ENCODE data around the gene MS4A10. TPM values are rescaled to one million over a fixed set of nuclear protein-coding genes. Genes with fewer than 3 reads are reported as not detected.

Gene MS4A10
- total and polyA plus RNA-seq, 10 of the 15 experiments (the other 5 are each of a cell fraction or from before 2014, with no cell fraction given): not detected

- SMC1A ChIA-PET (ENCODE audit: uncharacterized antibody, unreplicated experiment): interaction anchor here (0.9 to 5.8 kb wide), 22 partner anchors 8 to 563 kb away, joined by 3 to 57 read pairs (median 6); partner anchors contain the start of genes CD6 and TMEM109
- POLR2A ChIA-PET: interaction anchor here (0.7 kb wide), 1 partner anchor 423 kb away, joined by 3 read pairs; no protein-coding TSS in a partner anchor
- RAD21 ChIA-PET (ENCODE audit: unreplicated experiment): interaction anchor here (0.6 to 4.1 kb wide), 31 partner anchors 9 to 629 kb away, joined by 3 to 46 read pairs (median 5); partner anchors contain the start of genes PRPF19 and TMEM109
- no peak for DNase-seq (ENCODE audit: low read depth, low spot score)
- in situ Hi-C loops (cut with MboI) (no loop called here), intact Hi-C loops (cut with micrococcal nuclease; ENCODE audit: unreplicated experiment) (loop anchor here (1.0 to 2.0 kb wide), 5 partner anchors 56 to 357 kb away; no protein-coding TSS in a partner anchor)
- FAIRE-seq: no peak
- no peak overlapping the region for H3K27ac ChIP-seq (ENCODE audit: control insufficient read depth, insufficient read depth)
- 36% methylated on average over 10 of the region's 10 CpGs for WGBS (ENCODE audit: insufficient coverage, insufficient replicate concordance, low lambda C conversion rate, missing lambda C conversion rate)
- BruUV-seq (replicated peaks): no TSS peak
- ATAC-seq: peak; percentile 32
- no peak overlapping the region for H3K9ac ChIP-seq (ENCODE audit: control insufficient read depth, insufficient read depth, low read length)
- H3K27me3 ChIP-seq (replicated peaks in 1 of 2; ENCODE audit: control insufficient read depth in 2 of 2, insufficient read depth in 2 of 2, low read length in 1 of 2): no peaks in the 10 kb centered on the region; a peak in 2 of 4 replicates
- H3K4me1 ChIP-seq (ENCODE audit: control insufficient read depth, insufficient read depth, low read length): no peaks in the 10 kb centered on the region; the same call in 1 of the 2 replicates
- no peaks in the 10 kb centered on the region for H4K20me1 ChIP-seq (ENCODE audit: control insufficient read depth, insufficient read depth)
- no peak overlapping the region for H3K4me2 ChIP-seq (ENCODE audit: control insufficient read depth, insufficient read depth)
- H3K4me3 ChIP-seq: no peak overlapping the region
- H3K9me3 ChIP-seq (replicated peaks; ENCODE audit: control insufficient read depth, insufficient read depth, low read length): no peaks in the 10 kb centered on the region
- H3K79me2 ChIP-seq (ENCODE audit: control insufficient read depth, insufficient read depth, low read length): no peaks in the 10 kb centered on the region
- H2AFZ ChIP-seq (ENCODE audit: control insufficient read depth, low read depth, low read length): peak overlapping the region; percentile 60
- CTCF ChIA-PET: interaction anchor here (0.6 to 7.8 kb wide), 51 partner anchors 9 to 555 kb away, joined by 3 to 135 read pairs (median 6); partner anchors contain the start of genes CCDC86, CD6, MS4A15 and PRPF19
- no peaks in the 10 kb centered on the region for H3K36me3 ChIP-seq (ENCODE audit: control insufficient read depth in 2 of 2, insufficient read depth in 2 of 2, low read length in 1 of 2)
- peak; percentile 65 for TF ChIP-seq RAD51 (IDR thresholded peaks at IDR 0.05)
- no peak for TF ChIP-seq NFYA (IDR thresholded peaks at IDR 0.05; ENCODE audit: borderline replicate concordance, low read depth, low read length)
- TF ChIP-seq ZZZ3 (IDR thresholded peaks at IDR 0.05; ENCODE audit: control insufficient read depth, insufficient read length, low read depth): no peak
- no peak for TF ChIP-seq ZNF274 (IDR thresholded peaks at IDR 0.05; ENCODE audit: insufficient read depth, insufficient read length)
- no peak for TF ChIP-seq CBX5 (IDR thresholded peaks at IDR 0.05; ENCODE audit: low read depth)
- no peak for TF ChIP-seq SMARCA5 (IDR thresholded peaks at IDR 0.05)
- TF ChIP-seq KDM1A (IDR thresholded peaks at IDR 0.05; ENCODE audit: borderline replicate concordance): no peak
- TF ChIP-seq, protein P1, sequence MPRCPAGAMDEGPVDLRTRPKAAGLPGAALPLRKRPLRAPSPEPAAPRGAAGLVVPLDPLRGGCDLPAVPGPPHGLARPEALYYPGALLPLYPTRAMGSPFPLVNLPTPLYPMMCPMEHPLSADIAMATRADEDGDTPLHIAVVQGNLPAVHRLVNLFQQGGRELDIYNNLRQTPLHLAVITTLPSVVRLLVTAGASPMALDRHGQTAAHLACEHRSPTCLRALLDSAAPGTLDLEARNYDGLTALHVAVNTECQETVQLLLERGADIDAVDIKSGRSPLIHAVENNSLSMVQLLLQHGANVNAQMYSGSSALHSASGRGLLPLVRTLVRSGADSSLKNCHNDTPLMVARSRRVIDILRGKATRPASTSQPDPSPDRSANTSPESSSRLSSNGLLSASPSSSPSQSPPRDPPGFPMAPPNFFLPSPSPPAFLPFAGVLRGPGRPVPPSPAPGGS (IDR thresholded peaks at IDR 0.05; ENCODE audit: borderline replicate concordance, insufficient read depth, low read depth, low read length, poor library complexity, severe bottlenecking): no peak
- no peak for TF ChIP-seq BMI1 (IDR thresholded peaks at IDR 0.05; ENCODE audit: borderline replicate concordance)
- no peak for TF ChIP-seq MEF2A (IDR thresholded peaks at IDR 0.05; ENCODE audit: insufficient read depth, low read depth, low read length)
- no peak for TF ChIP-seq IKZF2 (IDR thresholded peaks at IDR 0.05)
- TF ChIP-seq E4F1 (IDR thresholded peaks at IDR 0.05; ENCODE audit: borderline replicate concordance, partially characterized antibody): no peak
- no peak for TF ChIP-seq SMAD1 (IDR thresholded peaks at IDR 0.05; ENCODE audit: low read depth, partially characterized antibody)
- no peak for TF ChIP-seq ZNF217 (IDR thresholded peaks at IDR 0.05)
- TF ChIP-seq CHD4 (IDR thresholded peaks at IDR 0.05): no peak
- no peak for TF ChIP-seq ZNF687 (IDR thresholded peaks at IDR 0.05)
These were observed 45.5 kb downstream of the MS4A10 start for GRCh38 chr11:60830478-60831142.
